GM21619 (cell line): Measurements from ENCODE around the gene HCN2.

ENCODE experiments used
- ATAC-seq: cut with Tn5 transposase; IDR thresholded peaks from one replicate; pipeline ENCODE4 v1.9.1; 2021; ENCODE audit not compliant: unreplicated experiment

The HCN2 gene

GRCh38 chr19:570937-571565 is 18.6 kb upstream of the HCN2 start:
- no peak for ATAC-seq

GRCh38 chr19:571566-571974 is 18.1 kb upstream of the HCN2 start:
- ATAC-seq: no peak

GRCh38 chr19:572140-572742 is 17.4 kb upstream of the HCN2 start, which contains the start of gene BSG:
TSS of gene BSG (plus strand) at chr19:572596. CDS start at chr19:572635, 39 bp downstream.
- peak; percentile 58 for ATAC-seq

GRCh38 chr19:572743-573518 is 16.8 kb upstream of the HCN2 start:
- peak; percentile 17 for ATAC-seq

- ATAC-seq: no peak
These were observed 16.2 kb upstream of the HCN2 start for GRCh38 chr19:573519-573825.

GRCh38 chr19:574658-575526 is 14.8 kb upstream of the HCN2 start:
- ATAC-seq: no peak

- no peak for ATAC-seq
These were observed 13.9 kb upstream of the HCN2 start for GRCh38 chr19:575527-576506.

GRCh38 chr19:576768-577438 is 12.8 kb upstream of the HCN2 start:
- ATAC-seq: no peak

- no peak for ATAC-seq
These were observed 12.0 kb upstream of the HCN2 start for GRCh38 chr19:577439-578392.

GRCh38 chr19:579111-579841 is 10.4 kb upstream of the HCN2 start:
- no peak for ATAC-seq

GRCh38 chr19:579842-580155 is 9.9 kb upstream of the HCN2 start:
- ATAC-seq: no peak

- no peak for ATAC-seq
These were observed 9.3 kb upstream of the HCN2 start for GRCh38 chr19:580274-580835.

GRCh38 chr19:581399-582111 is 8.1 kb upstream of the HCN2 start:
- no peak for ATAC-seq

GRCh38 chr19:582497-583197 is 7.0 kb upstream of the HCN2 start:
- no peak for ATAC-seq

GRCh38 chr19:583198-583967 is 6.3 kb upstream of the HCN2 start:
- no peak for ATAC-seq

GRCh38 chr19:583968-584239 is 5.8 kb upstream of the HCN2 start:
- ATAC-seq: no peak
